Astrocyte of the hippocampus (primary cell): Measurements from ENCODE around the gene ASPSCR1.
A peak's percentile ranks its signal among the peaks of the same experiment; 100 is the strongest.

Experiments used
- DNase-seq: peaks from one replicate; pipeline ENCODE4 v3.0.0; 2011; ENCODE audit warnings: low read depth, low spot score

Gene ASPSCR1

GRCh38 chr17:81960130-81960958 lies 17.1 kb upstream of the ASPSCR1 start:
- peak; percentile 26 for DNase-seq

GRCh38 chr17:81961087-81961511 lies 16.3 kb upstream of the ASPSCR1 start, which contains the start of gene NOTUM:
NOTUM (minus strand) TSS chr17:81961187; CDS start chr17:81960909, 278 bp downstream.
- DNase-seq: peak; percentile 80

GRCh38 chr17:81961521-81962498 lies 15.6 kb upstream of the ASPSCR1 start:
- DNase-seq: peak; percentile 15

- DNase-seq: no peak
Measured at GRCh38 chr17:81962499-81963441, 14.7 kb upstream of the ASPSCR1 start.

GRCh38 chr17:81964081-81964849 lies 13.2 kb upstream of the ASPSCR1 start:
- DNase-seq: no peak

GRCh38 chr17:81966343-81967243 lies 10.8 kb upstream of the ASPSCR1 start:
- DNase-seq: no peak

GRCh38 chr17:81967244-81967532 lies 10.2 kb upstream of the ASPSCR1 start:
- DNase-seq: no peak

- peak; percentile 88 for DNase-seq
Measured at GRCh38 chr17:81967533-81968395, 9.7 kb upstream of the ASPSCR1 start.

GRCh38 chr17:81968396-81968745 lies 9.1 kb upstream of the ASPSCR1 start:
- DNase-seq: no peak

GRCh38 chr17:81968850-81969812 lies 8.3 kb upstream of the ASPSCR1 start:
- no peak for DNase-seq

GRCh38 chr17:81973432-81973831 lies 4.0 kb upstream of the ASPSCR1 start:
- no peak for DNase-seq

- peak; percentile 39 for DNase-seq
Measured at GRCh38 chr17:81976332-81977210, 858 bp upstream of the ASPSCR1 start.

GRCh38 chr17:81978524-81979298 lies 1.3 kb downstream of the ASPSCR1 start:
- no peak for DNase-seq

- no peak for DNase-seq
Measured at GRCh38 chr17:81980122-81980521, 2.7 kb downstream of the ASPSCR1 start.

- peak; percentile 49 for DNase-seq
Measured at GRCh38 chr17:81980707-81981343, 3.4 kb downstream of the ASPSCR1 start.
